GF-D8 (cell line): ENCODE measurements around the gene MPZL2.

ENCODE experiments used
- DNase-seq: peaks from one replicate; lab custom pipeline; 2025; lab: John Stamatoyannopoulos, UW

The MPZL2 gene

DNA sequence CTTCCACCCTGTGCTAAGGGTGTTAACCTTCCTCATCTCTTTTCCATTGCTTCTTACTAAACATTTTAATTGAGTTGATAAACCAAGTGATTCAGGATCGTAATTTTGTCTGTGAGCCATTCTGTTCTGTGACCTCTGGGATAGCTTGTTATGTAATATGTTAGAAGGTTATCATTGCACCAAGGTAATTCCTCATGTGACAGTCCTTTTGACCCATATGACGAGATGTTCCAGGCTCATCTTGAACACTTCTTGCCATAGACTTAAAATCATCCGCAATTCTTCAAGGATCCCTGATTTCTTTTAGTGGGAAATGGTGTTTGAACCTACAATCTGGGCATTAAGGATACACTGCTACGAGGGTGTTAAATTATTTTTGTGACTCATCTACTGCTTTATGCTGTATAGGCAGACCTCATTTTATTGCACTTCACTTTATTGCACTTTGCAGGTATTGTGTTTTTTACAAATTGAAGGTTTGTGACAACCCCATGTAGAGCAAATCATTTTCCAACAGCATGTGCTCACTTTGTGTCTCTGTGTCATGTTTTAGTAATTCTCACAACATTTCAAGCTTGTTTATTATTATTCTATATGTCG is 19.0 kb upstream of the MPZL2 start:
- no peak for DNase-seq

DNA sequence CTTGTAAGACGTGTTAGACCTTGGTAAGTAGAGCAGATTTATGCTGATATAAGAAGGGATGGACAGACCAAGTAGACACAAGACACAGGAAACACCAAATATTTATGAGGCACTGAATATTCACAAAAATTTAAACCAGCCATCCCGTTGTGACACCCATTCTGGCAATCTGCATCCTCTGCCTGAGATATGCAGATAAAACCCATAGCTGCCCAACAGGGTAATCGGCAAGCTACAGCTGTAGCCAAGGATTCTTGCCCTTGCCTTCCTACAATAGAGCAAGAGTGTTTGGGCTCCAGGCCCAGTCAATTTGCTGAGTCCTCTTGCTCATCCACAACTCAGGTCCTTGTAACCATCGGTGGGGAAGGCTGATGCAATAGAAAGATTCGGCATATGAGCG is 18.5 kb upstream of the MPZL2 start:
- DNase-seq: no peak

- no peak for DNase-seq
These were observed 17.2 kb upstream of the MPZL2 start for GRCh38 chr11:118281284-118281683.

GRCh38 chr11:118277312-118277711 is 13.2 kb upstream of the MPZL2 start:
- no peak for DNase-seq

DNA sequence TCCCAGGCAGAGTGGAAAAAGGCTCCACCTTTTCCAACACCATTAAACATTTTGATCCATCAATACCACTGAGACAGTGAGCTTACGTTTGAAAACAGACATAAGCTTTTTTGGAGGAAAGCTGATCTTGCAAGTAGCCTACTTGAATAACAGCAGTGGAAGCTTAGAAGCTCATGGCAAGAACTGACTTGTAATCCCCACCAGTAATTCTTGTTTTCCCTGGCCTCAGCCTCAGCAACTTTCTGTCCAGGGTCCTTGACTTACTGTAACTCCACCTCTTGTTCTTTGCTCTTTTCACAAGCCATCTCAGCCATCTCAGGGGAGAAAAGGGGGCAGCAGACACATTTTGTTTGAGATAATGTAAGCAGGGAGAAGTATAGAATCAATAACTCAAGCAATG is 12.3 kb upstream of the MPZL2 start:
- no peak for DNase-seq

- no peak for DNase-seq
These were observed 11.1 kb upstream of the MPZL2 start for GRCh38 chr11:118275176-118275575.

- no peak for DNase-seq
These were observed 10.1 kb upstream of the MPZL2 start for GRCh38 chr11:118274186-118274585.

DNA sequence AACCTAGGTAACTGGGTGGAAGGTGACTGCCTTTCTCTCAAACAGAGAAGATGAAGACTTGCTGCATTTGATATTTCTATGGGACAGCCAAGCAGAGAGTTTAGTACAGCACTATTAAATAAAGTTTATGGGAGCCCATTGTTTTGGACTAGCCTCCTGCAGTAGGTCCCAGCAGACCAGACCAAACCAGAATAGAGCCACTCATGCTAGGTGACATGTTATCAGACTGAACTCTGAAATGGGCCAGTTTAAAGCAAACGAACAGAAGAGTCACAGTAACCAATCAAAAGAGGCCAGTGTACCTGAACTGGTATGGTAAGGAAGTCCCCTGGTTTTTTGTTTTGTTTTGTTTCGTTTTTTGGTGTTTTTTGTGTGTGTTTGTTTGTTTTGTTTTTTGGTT is 7.9 kb upstream of the MPZL2 start:
- DNase-seq: no peak

- DNase-seq: no peak
These were observed 3.4 kb upstream of the MPZL2 start for GRCh38 chr11:118267486-118267885.

DNA sequence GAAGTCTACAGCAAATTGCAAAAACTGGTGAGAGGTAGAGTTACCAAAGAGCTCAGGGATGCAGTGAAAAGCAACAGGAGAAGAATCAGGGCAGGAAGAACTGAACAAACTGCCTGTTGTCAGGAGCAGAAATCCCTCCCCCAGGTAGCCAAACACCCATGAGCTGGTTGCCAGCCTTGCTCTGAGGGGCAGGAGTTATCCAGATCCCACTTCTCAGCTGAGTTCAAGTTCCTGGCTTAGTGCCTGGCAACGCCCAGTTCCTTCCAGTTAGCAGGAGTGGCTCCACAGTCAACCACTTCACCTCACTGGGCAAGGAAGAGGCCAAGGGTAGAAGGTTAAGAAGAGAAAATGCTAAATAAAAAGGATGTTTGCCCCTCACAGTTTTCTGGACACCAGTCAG is 1.9 kb upstream of the MPZL2 start:
- DNase-seq: no peak

- no peak for DNase-seq
These were observed 720 bp upstream of the MPZL2 start for GRCh38 chr11:118264569-118265465.

DNA sequence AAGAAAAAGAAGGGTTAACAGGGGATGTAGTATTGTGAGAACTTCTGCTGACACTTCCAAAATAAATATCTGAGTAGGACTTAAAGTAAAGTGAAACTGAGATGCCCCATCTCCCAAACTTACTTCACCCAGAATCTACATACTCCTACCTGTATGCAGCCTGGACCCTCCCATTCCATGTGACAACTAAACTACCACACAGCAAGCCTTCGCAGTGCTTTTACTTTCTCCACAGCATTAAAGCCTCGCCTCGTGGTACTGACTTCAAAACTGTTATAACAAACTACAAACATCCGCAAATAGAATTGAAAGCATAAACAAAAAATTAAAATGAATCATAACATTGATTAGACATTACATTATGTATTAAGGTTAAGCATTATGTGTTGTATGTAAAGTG is 985 bp downstream of the MPZL2 start:
- no peak for DNase-seq

- DNase-seq: no peak
These were observed 3.7 kb downstream of the MPZL2 start for GRCh38 chr11:118260353-118260752.

- DNase-seq: no peak
These were observed 5.0 kb downstream of the MPZL2 start for GRCh38 chr11:118259138-118259537.

GRCh38 chr11:118258410-118258809 is 5.7 kb downstream of the MPZL2 start:
- no peak for DNase-seq

DNA sequence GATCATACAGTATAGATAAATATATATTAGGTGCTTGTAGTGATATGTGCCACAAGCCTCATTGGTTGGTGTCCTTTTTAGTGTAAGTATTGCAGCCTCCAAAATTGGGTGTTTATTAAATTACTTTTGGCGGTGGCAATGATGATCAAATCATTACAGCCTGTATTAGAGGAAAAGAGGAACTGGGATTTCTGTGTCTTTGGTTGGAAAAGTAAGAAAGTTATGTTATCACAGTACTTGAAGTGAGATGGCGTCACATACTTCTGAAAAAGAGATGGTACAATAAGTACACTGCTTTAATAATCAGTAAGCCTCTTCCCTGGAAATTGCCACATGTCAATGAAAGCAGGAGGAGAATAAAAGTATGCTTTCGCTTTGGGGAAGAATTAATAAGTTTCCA is 11.4 kb downstream of the MPZL2 start:
- DNase-seq: no peak

DNA sequence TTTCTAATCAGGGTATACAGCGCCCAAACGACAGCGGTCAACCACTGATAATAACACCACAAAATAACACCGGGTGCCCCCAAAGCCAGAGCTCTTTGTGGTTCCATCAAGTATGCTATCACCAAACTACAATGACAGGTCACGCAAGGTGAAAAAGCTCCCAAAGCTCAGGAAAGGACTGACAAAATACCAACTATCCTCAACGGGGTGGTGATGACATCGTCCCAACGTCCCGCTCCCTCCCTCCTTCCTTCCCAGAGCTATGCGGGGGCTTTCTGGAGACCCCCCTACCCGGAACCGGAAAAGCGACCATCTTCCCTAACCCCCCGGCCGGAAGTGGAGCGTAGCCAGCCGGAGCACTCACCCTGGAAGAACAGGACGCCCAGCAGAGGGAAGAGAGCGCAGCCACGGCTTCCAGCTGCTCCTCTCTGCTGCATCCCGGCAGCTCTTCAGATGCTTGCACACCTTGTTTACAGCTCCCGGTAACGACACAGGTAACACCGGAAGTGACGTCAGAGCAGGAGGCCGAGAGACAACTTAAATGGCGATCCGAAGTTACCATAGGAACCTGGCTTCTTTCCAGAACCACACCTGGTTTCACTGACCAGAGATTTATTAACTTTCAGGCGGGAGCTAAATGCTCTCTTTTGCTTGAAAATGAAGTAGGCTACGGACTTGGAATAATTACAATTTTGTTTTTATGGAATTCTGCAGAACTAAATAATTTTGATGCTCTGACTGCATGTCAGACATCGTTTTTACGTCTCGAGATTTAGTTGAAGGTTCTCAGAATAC is 12.0 kb downstream of the MPZL2 start, which contains the start of gene MPZL3:
TSS of gene MPZL3 (minus strand) at position 508 of the 795 bp plus-strand sequence. CDS start at position 437, 71 bp downstream.
- DNase-seq: peak; percentile 73

DNA sequence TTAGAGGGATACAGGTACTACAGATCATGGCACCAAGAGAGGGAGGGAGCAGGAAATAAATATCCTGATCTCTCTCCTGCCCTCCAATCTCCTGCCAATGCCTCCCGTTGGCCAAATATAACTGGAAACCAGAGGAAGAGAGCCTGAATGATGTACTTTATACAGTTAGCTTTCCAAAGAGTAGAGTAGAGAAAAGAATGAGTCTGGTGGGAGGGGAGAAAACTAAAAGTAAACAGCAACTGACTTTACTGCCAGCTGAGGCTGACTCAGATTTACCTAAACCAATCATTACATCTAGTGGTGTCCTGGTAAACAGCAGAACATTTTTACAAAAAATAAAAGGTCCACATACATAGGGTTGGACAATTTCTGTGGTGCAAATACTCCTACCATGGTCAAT is 17.1 kb downstream of the MPZL2 start:
- DNase-seq: no peak

GRCh38 chr11:118245936-118246562 is 18.0 kb downstream of the MPZL2 start:
- no peak for DNase-seq

- no peak for DNase-seq
These were observed 19.9 kb downstream of the MPZL2 start for GRCh38 chr11:118243993-118244762.

DNA sequence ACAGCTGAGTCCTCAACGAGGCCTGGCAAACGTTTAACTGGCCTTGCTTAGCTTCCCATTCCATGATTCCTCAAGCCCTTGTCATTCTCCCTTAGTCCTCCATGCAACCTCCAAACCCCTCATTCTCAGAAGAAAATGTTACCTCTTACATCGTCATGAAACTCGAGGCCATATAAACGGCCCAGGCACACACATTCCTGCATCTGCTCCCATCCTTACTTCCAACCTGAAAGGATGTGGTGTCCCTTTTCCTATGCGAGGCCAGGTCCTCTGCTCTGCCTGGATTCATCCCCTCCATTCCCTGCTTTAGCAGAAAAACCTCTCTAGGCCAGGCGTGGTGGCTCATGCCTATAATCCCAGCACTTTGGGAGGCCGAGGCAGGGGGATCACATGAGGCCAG is 20.9 kb downstream of the MPZL2 start:
- DNase-seq: no peak

DNA sequence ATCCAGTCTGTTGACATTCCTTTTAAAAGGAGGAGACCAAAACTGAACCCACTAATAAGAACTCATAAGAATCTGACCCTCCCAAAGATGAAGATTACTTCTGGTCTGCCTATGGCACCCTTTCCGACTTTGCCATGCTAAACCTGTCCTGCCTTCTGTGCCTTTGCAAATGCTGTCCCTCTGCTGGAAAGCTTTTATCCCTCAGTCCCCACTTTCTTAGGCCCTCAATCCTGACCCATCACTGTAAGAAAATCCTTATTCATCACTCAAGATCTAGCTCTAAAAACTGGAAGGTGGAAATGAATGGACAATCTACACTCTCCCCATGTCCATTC is 22.4 kb downstream of the MPZL2 start:
- no peak for DNase-seq
